Neural progenitor cell (in vitro differentiated cells): Measurements from ENCODE around the gene ZCCHC14.

Experiments
- CTCF ChIP-seq: fragments of 200-600 bp; sonication (generic); IDR thresholded peaks from 2 replicates; pipeline ENCODE4 v1.5.1; 2017; ENCODE audit warnings: antibody characterized with exemption, mild to moderate bottlenecking
- EZH2 ChIP-seq: fragments of 200-600 bp; sonication (generic); IDR thresholded peaks from 2 replicates; pipeline ENCODE4 v1.6.1; 2017; ENCODE audit warnings: antibody characterized with exemption, mild to moderate bottlenecking, moderate library complexity
- EZH2phosphoT487 ChIP-seq: fragments of 200-600 bp; sonication (generic); IDR thresholded peaks from 2 replicates; pipeline ENCODE4 v1.6.1; 2017; ENCODE audit warnings: antibody characterized with exemption

GRCh38 chr16:87459833-87460232, 33.0 kb downstream of the ZCCHC14 start:
- TF ChIP-seq EZH2phosphoT487 (no peak), CTCF (no peak), EZH2 (no peak)
